AG04449 (cell line): ENCODE results near the gene CHCHD5.
"Not testable (repeated sequence)": the region's sequence is repeated elsewhere in the genome, so short reads cannot be mapped to it uniquely, and the experiment has no call there.

ENCODE experiments used
- CTCF ChIA-PET: fragments of 350-600 bp; formaldehyde crosslinking; extraction: SDS; loops from one replicate; lab custom pipeline; 2021; ENCODE audit warnings: antibody characterized with exemption; lab: Yijun Ruan, JAX
- POLR2A ChIA-PET: fragments of 400-600, 350-600 bp; formaldehyde crosslinking; extraction: SDS; loops from one replicate; lab custom pipeline; 2020; ENCODE audit warnings: antibody characterized with exemption, inconsistent platforms; lab: Yijun Ruan, JAX
- DNase-seq: peaks from one replicate; pipeline ENCODE4 v3.0.0-alpha.2; 2010; ENCODE audit warnings: low read depth, low spot score
- H3K4me3 ChIP-seq: 2 replicates; pipeline ENCODE4 v1.5.1; 2011; ENCODE audit warnings: low read depth, mild to moderate bottlenecking, control low read depth, low read length
- CTCF ChIP-seq: IDR thresholded peaks from one replicate; pipeline ENCODE4 v1.5.1; 2011; ENCODE audit warnings: mild to moderate bottlenecking, moderate library complexity, low read length, control low read depth, inconsistent platforms; ENCODE audit not compliant: insufficient read depth; ENCODE audit errors: missing control alignments

CHCHD5 gene

GRCh38 chr2:112605926-112606325 is 21.5 kb downstream of the CHCHD5 start:
- ChIA-PET CTCF (interaction anchor here (1.2 to 18.8 kb wide), 4 partner anchors 20 to 123 kb away, joined by 3 to 410 read pairs (median 61); partner anchors contain the start of genes CHCHD5 and NT5DC4), POLR2A (no interaction called here)
- H3K4me3 ChIP-seq, result no peak overlapping the region
- TF ChIP-seq CTCF, result no peak
- DNase-seq, result no peak

GRCh38 chr2:112606547-112606946 is 22.1 kb downstream of the CHCHD5 start:
- POLR2A ChIA-PET, result interaction anchor here (0.6 to 1.2 kb wide), 2 partner anchors 39 to 52 kb away, joined by 3 to 4 read pairs; partner anchors contain the start of gene SLC20A1
- CTCF ChIA-PET, result interaction anchor here (1.2 to 18.8 kb wide), 3 partner anchors 21 to 124 kb away, joined by 3 to 410 read pairs (median 116); partner anchors contain the start of genes CHCHD5 and NT5DC4
- no peak for TF ChIP-seq CTCF
- H3K4me3 ChIP-seq, result no peak overlapping the region
- no peak for DNase-seq

- ChIA-PET CTCF (interaction anchor here (0.8 to 18.8 kb wide), 3 partner anchors 8 to 119 kb away, joined by 3 to 410 read pairs (median 116); partner anchors contain the start of genes CHCHD5 and NT5DC4), POLR2A (no interaction called here)
- no peak for DNase-seq
- H3K4me3 ChIP-seq, result no peak overlapping the region
- TF ChIP-seq CTCF, result no peak
Measured at GRCh38 chr2:112607680-112608438, 23.4 kb downstream of the CHCHD5 start.

GRCh38 chr2:112609320-112609719 is 24.9 kb downstream of the CHCHD5 start:
- H3K4me3 ChIP-seq, POLR2A ChIA-PET, DNase-seq: not testable (repeated sequence)
- CTCF ChIA-PET, result interaction anchor here (1.8 to 18.8 kb wide), 3 partner anchors 9 to 140 kb away, joined by 4 to 410 read pairs (median 12); partner anchors contain the start of gene NT5DC4

DNA sequence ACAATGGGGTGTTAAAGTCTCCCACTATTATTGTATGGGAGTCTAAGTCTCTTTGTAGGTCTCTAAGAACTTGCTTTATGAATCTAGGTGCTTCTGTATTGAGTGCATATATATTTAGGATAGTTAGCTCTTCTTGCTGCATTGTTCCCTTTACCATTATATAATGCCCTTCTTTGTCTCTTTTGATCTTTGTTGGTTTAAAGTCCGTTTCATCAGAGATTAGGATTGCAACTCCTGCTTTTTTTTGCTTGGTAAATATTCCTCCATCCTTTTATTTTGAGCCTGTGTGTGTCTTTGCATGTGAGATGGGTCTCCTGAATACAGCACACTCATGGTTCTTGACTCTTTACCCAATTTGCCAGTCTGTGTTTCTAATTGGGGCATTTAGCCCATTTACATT is 27.9 kb downstream of the CHCHD5 start:
- CTCF ChIA-PET, result interaction anchor here (1.6 to 4.4 kb wide), 2 partner anchors 12 to 329 kb away, joined by 4 to 21 read pairs; no protein-coding TSS in a partner anchor
- H3K4me3 ChIP-seq, POLR2A ChIA-PET, DNase-seq: not testable (repeated sequence)

DNA sequence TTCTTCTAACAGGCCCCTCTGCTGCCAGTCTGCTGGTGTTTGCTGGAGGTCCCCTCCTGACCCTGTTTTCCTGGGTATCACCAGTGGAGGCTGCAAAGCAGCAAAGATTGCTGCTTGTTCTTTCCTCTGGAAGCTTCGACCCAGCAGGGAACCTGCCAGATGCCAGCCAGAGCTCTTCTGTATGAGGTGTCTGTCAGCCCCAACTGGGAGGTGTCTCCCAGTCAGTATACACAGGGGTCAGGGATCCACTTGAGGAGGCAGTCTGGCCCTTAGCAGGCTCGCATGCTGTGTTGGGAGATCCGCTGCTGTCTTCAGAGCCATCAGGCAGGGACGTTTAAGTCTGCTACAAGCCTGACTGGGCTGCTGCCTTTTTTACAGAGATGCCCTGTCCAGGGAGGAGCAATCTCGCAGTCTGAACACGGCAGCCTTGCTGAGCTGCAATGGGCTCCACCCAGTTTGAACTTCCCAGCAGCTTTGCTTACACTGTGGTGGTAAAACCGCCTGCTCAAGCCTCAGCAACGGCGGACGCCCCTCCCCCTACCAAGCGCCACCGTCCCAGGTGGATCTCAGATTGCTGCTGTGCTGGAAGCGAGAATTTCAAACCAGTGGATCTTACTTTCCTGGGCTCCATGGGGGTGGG is 29.9 kb downstream of the CHCHD5 start:
- no peak for DNase-seq
- CTCF ChIA-PET, result interaction anchor here (1.3 to 4.4 kb wide), 2 partner anchors 12 to 14 kb away, joined by 5 to 21 read pairs; no protein-coding TSS in a partner anchor
- TF ChIP-seq CTCF, result no peak
- POLR2A ChIA-PET, result no interaction called here
- no peak overlapping the region for H3K4me3 ChIP-seq

DNA sequence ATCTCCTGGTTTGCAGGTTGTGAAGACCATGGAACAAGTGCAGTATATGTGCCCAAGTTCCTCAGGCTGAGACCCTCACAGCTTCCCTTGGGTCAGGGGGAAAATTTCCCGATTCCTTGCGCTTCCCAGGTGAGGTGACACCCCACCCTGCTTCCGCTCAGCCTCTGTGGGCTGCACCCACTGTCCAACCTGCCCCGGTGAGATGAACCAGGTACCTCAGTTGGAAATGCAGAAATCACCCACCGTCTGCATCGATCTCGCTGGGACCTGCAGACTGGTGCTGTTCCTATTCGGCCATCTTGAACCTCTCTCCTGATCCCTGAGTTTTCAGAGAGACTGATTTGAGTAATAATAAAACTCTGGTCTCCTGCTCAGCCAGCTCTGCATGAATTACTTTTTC is 30.6 kb downstream of the CHCHD5 start:
- H3K4me3 ChIP-seq, result no peak overlapping the region
- ChIA-PET POLR2A (no interaction called here), CTCF (interaction anchor here (1.3 to 4.4 kb wide), 2 partner anchors 11 to 14 kb away, joined by 5 to 21 read pairs; no protein-coding TSS in a partner anchor)
- no peak for DNase-seq
- no peak for TF ChIP-seq CTCF

DNA sequence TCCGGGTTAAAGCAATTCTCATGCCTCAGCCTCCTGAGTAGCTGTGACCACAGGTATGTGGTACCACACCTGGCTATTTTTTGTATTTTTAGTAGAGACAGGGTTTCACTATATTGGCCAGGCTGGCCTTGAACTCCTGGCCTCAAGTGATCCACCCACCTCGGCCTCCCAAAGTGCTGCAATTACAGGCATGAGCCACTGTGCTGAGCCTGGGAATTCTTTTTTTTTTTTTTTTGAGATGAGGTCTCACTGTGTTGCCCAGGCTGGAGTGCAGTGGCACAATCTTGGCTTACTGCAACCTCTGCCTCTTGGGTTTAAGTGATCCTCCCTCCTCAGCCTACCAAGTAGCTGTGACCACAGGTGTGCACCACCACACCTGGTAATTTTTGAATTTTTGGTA is 31.4 kb downstream of the CHCHD5 start:
- POLR2A ChIA-PET, DNase-seq, H3K4me3 ChIP-seq: not testable (repeated sequence)
- CTCF ChIA-PET, result interaction anchor here (1.3 to 4.4 kb wide), 2 partner anchors 11 to 15 kb away, joined by 5 to 21 read pairs; no protein-coding TSS in a partner anchor
